Effector CD4-positive, alpha-beta T cell (primary cell): ENCODE measurements around the gene ZMIZ2.

Source experiments
- DNase-seq: peaks from one replicate; pipeline ENCODE4 v3.0.0-alpha.2; 2020

Gene ZMIZ2

GRCh38 chr7:44756904-44757303 is 8.3 kb downstream of the ZMIZ2 start:
- no peak for DNase-seq

GRCh38 chr7:44757311-44757710 is 8.7 kb downstream of the ZMIZ2 start:
- no peak for DNase-seq

GRCh38 chr7:44757739-44758138 is 9.1 kb downstream of the ZMIZ2 start:
- no peak for DNase-seq

- DNase-seq, result no peak
These were observed 10.6 kb downstream of the ZMIZ2 start for GRCh38 chr7:44759246-44759645.

GRCh38 chr7:44760034-44760580 is 11.5 kb downstream of the ZMIZ2 start:
- no peak for DNase-seq

GRCh38 chr7:44761207-44762161 is 12.8 kb downstream of the ZMIZ2 start:
- no peak for DNase-seq

GRCh38 chr7:44762300-44762699 is 13.7 kb downstream of the ZMIZ2 start:
- DNase-seq, result no peak

GRCh38 chr7:44762726-44763522 is 14.3 kb downstream of the ZMIZ2 start:
- DNase-seq, result no peak

GRCh38 chr7:44764081-44764480 is 15.4 kb downstream of the ZMIZ2 start:
- no peak for DNase-seq

- DNase-seq, result no peak
These were observed 16.3 kb downstream of the ZMIZ2 start for GRCh38 chr7:44764665-44765578.

- no peak for DNase-seq
These were observed 17.1 kb downstream of the ZMIZ2 start for GRCh38 chr7:44765579-44766415.

- no peak for DNase-seq
These were observed 17.8 kb downstream of the ZMIZ2 start for GRCh38 chr7:44766416-44766801.

GRCh38 chr7:44767134-44767911 is 18.7 kb downstream of the ZMIZ2 start:
- no peak for DNase-seq

- DNase-seq, result no peak
These were observed 19.4 kb downstream of the ZMIZ2 start for GRCh38 chr7:44767912-44768627.

- no peak for DNase-seq
These were observed 20.2 kb downstream of the ZMIZ2 start for GRCh38 chr7:44768628-44769371.

- no peak for DNase-seq
These were observed 20.7 kb downstream of the ZMIZ2 start for GRCh38 chr7:44769376-44769775.

- no peak for DNase-seq
These were observed 21.2 kb downstream of the ZMIZ2 start for GRCh38 chr7:44769776-44770294.

GRCh38 chr7:44771358-44771757 is 22.7 kb downstream of the ZMIZ2 start:
- DNase-seq, result no peak

- no peak for DNase-seq
These were observed 23.8 kb downstream of the ZMIZ2 start for GRCh38 chr7:44772440-44772839.
